OCI-LY7 (cell line): ENCODE results near the gene KHDC4. TPM values are rescaled to one million over a fixed set of nuclear protein-coding genes. Genes with fewer than 3 reads are reported as not detected.

Experiments
- BruUV-seq: library from RNA; stranded (reverse); fragments of 400-500 nt; replicated peaks from 2 replicates; lab custom pipeline; 2021; lab: Mats Ljungman, UMichigan
- CTCF ChIA-PET: fragments of 300-600 bp; sonication (Branson Sonifier 250); formaldehyde crosslinking; loops from one replicate; lab custom pipeline; 2022; ENCODE audit warnings: antibody characterized with exemption; ENCODE audit not compliant: unreplicated experiment; lab: Charles Lee
- POLR2A ChIA-PET: fragments of 300-600 bp; sonication (Branson Sonifier 250); formaldehyde crosslinking; loops from one replicate; lab custom pipeline; 2022; ENCODE audit warnings: antibody characterized with exemption; lab: Charles Lee
- DNase-seq: peaks from one replicate; pipeline ENCODE4 v3.0.0-alpha.2; 2015; ENCODE audit warnings: low spot score
- H2AFZ ChIP-seq: fragments of 200-600 bp; sonication (generic), shearing (Covaris generic); 2 replicates; pipeline ENCODE4 v1.6.1; 2014; ENCODE audit warnings: mild to moderate bottlenecking, antibody characterized with exemption, low read length, moderate library complexity
- H3K27ac ChIP-seq: fragments of 200-600 bp; sonication (generic); 2 replicates; pipeline ENCODE4 v1.5.1; 2014; ENCODE audit warnings: mixed run types, low read depth, mild to moderate bottlenecking, moderate library complexity, low read length, inconsistent platforms; ENCODE audit not compliant: poor library complexity, severe bottlenecking
- H3K36me3 ChIP-seq: fragments of 200-600 bp; sonication (generic); 2 replicates; pipeline ENCODE4 v1.6.1; 2014; ENCODE audit warnings: mild to moderate bottlenecking, antibody characterized with exemption, low read length, moderate library complexity, mixed read lengths; ENCODE audit not compliant: insufficient read depth
- H3K4me1 ChIP-seq: fragments of 200-600 bp; sonication (generic); 2 replicates; pipeline ENCODE4 v1.5.1; 2014; ENCODE audit warnings: mild to moderate bottlenecking, low read length; ENCODE audit not compliant: insufficient read depth, poor library complexity, severe bottlenecking
- H3K4me2 ChIP-seq: fragments of 200-600 bp; sonication (generic); 2 replicates; pipeline ENCODE4 v1.6.1; 2014; ENCODE audit warnings: mild to moderate bottlenecking, low read length
- H3K4me3 ChIP-seq: fragments of 200-600 bp; sonication (generic); 2 replicates; pipeline ENCODE4 v1.5.1; 2014; ENCODE audit warnings: mild to moderate bottlenecking, low read depth, low read length; ENCODE audit not compliant: poor library complexity, severe bottlenecking
- H3K79me2 ChIP-seq: fragments of 200-600 bp; sonication (generic); 2 replicates; pipeline ENCODE4 v1.6.1; 2016; ENCODE audit warnings: low read depth, mild to moderate bottlenecking, low read length, moderate library complexity, mixed read lengths; ENCODE audit not compliant: insufficient read depth
- H3K9me2 ChIP-seq: fragments of 200-600 bp; sonication (generic); 2 replicates; pipeline ENCODE4 v1.6.1; 2016; ENCODE audit warnings: mild to moderate bottlenecking, low read length, mixed read lengths; ENCODE audit not compliant: insufficient read depth
- H3K9me3 ChIP-seq: fragments of 200-600 bp; sonication (generic); 2 replicates; pipeline ENCODE4 v1.6.1; 2014; ENCODE audit warnings: mild to moderate bottlenecking, mixed run types, low read length, mixed read lengths
- H4K20me1 ChIP-seq: fragments of 200-600 bp; sonication (generic); 2 replicates; pipeline ENCODE4 v1.6.1; 2014; ENCODE audit warnings: mild to moderate bottlenecking, antibody characterized with exemption, low read length, moderate library complexity, mixed read lengths; ENCODE audit not compliant: insufficient read depth
- EZH2phosphoT487 ChIP-seq: fragments of 200-600 bp; sonication (generic); IDR thresholded peaks from 2 replicates; pipeline ENCODE4 v1.6.1; 2018; ENCODE audit warnings: low read depth, borderline replicate concordance, mild to moderate bottlenecking, mixed run types, antibody characterized with exemption, low read length, moderate library complexity, mixed read lengths
- intact Hi-C: fragments of 100-400 bp; cut with micrococcal nuclease; formaldehyde crosslinking; loops from one replicate; pipeline ENCODE4 v1.10.0; 2022; ENCODE audit not compliant: unreplicated experiment
- total RNA-seq, 2 experiments: library from RNA; depleted of rRNA in 1 of 2; stranded (reverse); fragments of >200 nt in 1 of 2; shearing (Covaris generic) in 1 of 2; gene quantifications; 2 replicates each; pipeline ENCODE4 v1.2.3, GENCODE V29; 2014 to 2022
- TF ChIP-seq, protein P1 (sequence below): fragments of 200-600 bp; sonication (generic); conservative IDR thresholded peaks from 2 replicates; pipeline ENCODE4 v1.5.1; 2014; ENCODE audit warnings: mild to moderate bottlenecking, antibody characterized with exemption, low read length, moderate library complexity, mixed read lengths

Gene KHDC4
- total RNA-seq, 2 experiments from 2014 or later: 88.9 to 121 TPM

DNA sequence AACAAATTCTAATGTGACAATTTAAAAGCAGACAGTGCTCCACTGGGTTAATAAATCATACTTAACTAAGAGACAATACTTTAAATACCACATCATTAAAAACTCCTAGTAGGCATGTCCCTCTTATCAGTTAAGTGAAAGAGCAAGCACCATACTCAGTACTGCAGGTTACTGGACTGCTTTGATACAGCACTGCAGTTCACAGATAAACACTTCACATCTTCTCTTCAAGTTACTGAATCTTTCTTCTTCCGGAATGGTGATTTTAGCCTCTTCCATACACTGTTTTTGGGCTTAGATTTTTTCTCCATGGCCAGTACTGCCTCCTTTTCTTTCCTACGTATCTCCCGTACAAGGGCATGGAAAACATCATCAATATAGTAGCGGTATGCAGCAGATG is 34.1 kb downstream of the KHDC4 start:
- intact Hi-C loops: no loop called here
- H3K9me2 ChIP-seq: no peaks in the 10 kb centered on the region
- peaks cover 14% of the 10 kb centered on the region for H3K4me1 ChIP-seq
- H2AFZ ChIP-seq: no peak overlapping the region
- no TSS peak for BruUV-seq
- H3K27ac ChIP-seq: no peak overlapping the region
- no peak for DNase-seq
- H3K9me3 ChIP-seq: no peaks in the 10 kb centered on the region
- H4K20me1 ChIP-seq: no peaks in the 10 kb centered on the region
- peaks cover 91% of the 10 kb centered on the region for H3K36me3 ChIP-seq
- no peaks in the 10 kb centered on the region; the same call in 1 of the 2 replicates for H3K79me2 ChIP-seq
- ChIA-PET POLR2A (no interaction called here), CTCF (no interaction called here)
- H3K4me3 ChIP-seq: no peak overlapping the region
- no peak overlapping the region for H3K4me2 ChIP-seq
- TF ChIP-seq, protein P1, sequence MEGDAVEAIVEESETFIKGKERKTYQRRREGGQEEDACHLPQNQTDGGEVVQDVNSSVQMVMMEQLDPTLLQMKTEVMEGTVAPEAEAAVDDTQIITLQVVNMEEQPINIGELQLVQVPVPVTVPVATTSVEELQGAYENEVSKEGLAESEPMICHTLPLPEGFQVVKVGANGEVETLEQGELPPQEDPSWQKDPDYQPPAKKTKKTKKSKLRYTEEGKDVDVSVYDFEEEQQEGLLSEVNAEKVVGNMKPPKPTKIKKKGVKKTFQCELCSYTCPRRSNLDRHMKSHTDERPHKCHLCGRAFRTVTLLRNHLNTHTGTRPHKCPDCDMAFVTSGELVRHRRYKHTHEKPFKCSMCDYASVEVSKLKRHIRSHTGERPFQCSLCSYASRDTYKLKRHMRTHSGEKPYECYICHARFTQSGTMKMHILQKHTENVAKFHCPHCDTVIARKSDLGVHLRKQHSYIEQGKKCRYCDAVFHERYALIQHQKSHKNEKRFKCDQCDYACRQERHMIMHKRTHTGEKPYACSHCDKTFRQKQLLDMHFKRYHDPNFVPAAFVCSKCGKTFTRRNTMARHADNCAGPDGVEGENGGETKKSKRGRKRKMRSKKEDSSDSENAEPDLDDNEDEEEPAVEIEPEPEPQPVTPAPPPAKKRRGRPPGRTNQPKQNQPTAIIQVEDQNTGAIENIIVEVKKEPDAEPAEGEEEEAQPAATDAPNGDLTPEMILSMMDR: no peak
- TF ChIP-seq EZH2phosphoT487: no peak

DNA sequence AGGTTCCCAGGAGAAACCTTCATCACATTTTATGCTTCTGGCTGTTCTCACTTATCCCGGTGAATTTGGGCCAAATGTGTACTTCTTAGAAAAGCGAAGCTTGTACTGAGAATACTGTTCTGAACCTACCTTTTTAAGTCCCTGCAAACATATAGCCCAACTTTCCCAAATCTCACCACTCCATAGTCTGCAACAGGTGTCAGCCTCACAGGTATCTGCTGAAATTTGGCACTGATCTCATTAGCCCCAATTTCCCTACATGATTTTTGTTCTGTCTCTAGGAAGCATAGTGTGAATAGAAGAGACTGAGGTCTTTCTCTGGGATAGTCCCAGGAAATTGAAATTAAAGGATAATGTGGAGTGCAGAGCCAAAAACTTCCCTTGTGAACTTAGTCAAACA is 34.5 kb downstream of the KHDC4 start:
- H4K20me1 ChIP-seq: no peaks in the 10 kb centered on the region
- H3K9me3 ChIP-seq: no peaks in the 10 kb centered on the region
- H3K36me3 ChIP-seq: peaks cover 87% of the 10 kb centered on the region
- peak overlapping the region; percentile 19 for H3K27ac ChIP-seq
- H3K4me1 ChIP-seq: peaks cover 14% of the 10 kb centered on the region
- DNase-seq: no peak
- BruUV-seq: TSS peak; percentile 52
- TF ChIP-seq, protein P1: no peak
- no peak for TF ChIP-seq EZH2phosphoT487
- no peaks in the 10 kb centered on the region for H3K9me2 ChIP-seq
- H3K4me2 ChIP-seq: no peak overlapping the region
- ChIA-PET CTCF (no interaction called here), POLR2A (interaction anchor here (0.8 kb wide), 1 partner anchor 27 kb away, joined by 4 read pairs; no protein-coding TSS in a partner anchor)
- no peak overlapping the region for H3K4me3 ChIP-seq
- H3K79me2 ChIP-seq: no peaks in the 10 kb centered on the region; the same call in 1 of the 2 replicates
- no peak overlapping the region for H2AFZ ChIP-seq
- intact Hi-C loops: no loop called here

DNA sequence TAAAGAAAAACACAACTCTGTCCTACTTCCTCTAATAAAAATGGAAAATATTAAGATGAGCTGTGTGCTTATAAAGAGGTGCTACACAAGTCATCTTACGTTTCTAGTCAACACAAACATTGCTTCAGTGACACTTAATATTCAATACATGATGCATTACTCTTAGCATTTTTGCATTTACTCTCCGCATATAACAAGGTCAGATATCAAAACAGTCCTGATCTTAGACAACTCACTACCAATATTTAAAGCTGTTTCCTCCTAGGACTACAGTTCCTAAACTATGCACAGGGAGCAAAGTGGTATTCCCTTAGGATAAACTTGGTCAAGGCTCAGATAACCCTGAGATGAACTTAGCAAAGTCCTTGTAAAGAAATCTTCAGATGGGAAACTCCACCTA is 35.3 kb downstream of the KHDC4 start:
- peaks cover 17% of the 10 kb centered on the region for H3K4me1 ChIP-seq
- no peaks in the 10 kb centered on the region for H3K9me2 ChIP-seq
- BruUV-seq: no TSS peak
- no peaks in the 10 kb centered on the region for H4K20me1 ChIP-seq
- H2AFZ ChIP-seq: no peak overlapping the region
- TF ChIP-seq EZH2phosphoT487: no peak
- TF ChIP-seq, protein P1: no peak
- no peak overlapping the region for H3K4me3 ChIP-seq
- H3K27ac ChIP-seq: peak overlapping the region; percentile 19
- ChIA-PET POLR2A (interaction anchor here (0.6 to 1.5 kb wide), 8 partner anchors 10 to 62 kb away, joined by 3 to 6 read pairs (median 4); partner anchors contain the start of genes KHDC4 and SYT11), CTCF (no interaction called here)
- 0 out of 2 replicates have a peak overlapping the region, but pooled peaks have one; percentile 10 for H3K4me2 ChIP-seq
- no peaks in the 10 kb centered on the region; the same call in 1 of the 2 replicates for H3K79me2 ChIP-seq
- no peak for DNase-seq
- H3K9me3 ChIP-seq: no peaks in the 10 kb centered on the region
- intact Hi-C loops: no loop called here
- H3K36me3 ChIP-seq: peaks cover 87% of the 10 kb centered on the region
